SU-DHL-6 (cell line): ENCODE data around the gene ST6GALNAC4.

ENCODE experiments used
- EZH2phosphoT487 ChIP-seq: fragments of 200-600 bp; sonication (generic), shearing (Covaris generic); conservative IDR thresholded peaks from 2 replicates; pipeline ENCODE4 v1.6.1; 2018; ENCODE audit warnings: mild to moderate bottlenecking, antibody characterized with exemption, low read length, moderate library complexity, mixed read lengths
- TF ChIP-seq, protein P1 (sequence below): fragments of 200-600 bp; sonication (generic); IDR thresholded peaks from one replicate; pipeline ENCODE4 v1.5.1; 2017; ENCODE audit warnings: antibody characterized with exemption, mild to moderate bottlenecking, low read length, moderate library complexity; ENCODE audit not compliant: insufficient read depth, poor library complexity, severe bottlenecking

DNA sequence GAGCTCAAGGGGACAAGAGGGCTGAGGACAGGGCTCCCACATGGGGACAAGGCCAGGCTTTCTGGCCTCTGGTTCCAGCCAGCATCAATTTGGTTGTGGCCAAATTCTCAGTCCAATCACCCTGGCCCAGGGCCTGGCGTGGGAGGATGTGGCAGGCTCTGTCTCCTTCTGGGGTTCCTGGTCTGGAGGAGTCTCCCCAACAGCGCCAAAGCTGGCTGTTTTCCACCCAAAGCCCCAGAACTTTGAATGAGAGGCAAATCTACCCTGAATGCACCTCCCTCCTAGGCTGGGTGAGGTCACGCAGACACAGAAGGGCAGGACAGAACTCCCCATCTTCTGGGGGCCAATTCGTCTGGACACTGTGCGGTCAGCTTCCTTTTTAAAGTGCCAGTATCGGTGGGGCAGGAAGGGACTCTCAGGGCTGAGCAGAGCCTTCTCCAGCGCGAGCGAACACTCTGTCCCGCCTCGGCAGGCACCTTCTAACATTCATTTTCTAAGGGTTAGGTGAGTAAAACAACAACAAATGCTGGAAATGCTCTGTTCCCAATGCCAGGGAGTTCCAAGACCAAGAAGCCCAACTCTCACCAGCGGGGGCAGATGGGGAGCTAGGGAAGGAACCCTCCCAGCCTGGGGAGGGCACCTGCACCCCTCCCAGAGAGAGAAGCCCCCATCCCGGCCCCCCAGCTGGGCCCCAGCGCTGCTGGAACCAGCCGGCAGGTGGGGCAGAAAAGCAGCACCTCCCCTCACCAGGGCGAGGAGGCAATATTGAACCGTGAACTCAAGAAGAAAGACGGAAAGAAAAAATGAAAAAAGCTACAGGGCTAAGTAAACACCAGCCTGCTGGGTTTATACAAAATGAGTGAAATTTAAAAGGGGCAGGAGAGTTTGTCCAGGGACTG is 24.5 kb upstream of the ST6GALNAC4 start:
- TF ChIP-seq, protein P1, sequence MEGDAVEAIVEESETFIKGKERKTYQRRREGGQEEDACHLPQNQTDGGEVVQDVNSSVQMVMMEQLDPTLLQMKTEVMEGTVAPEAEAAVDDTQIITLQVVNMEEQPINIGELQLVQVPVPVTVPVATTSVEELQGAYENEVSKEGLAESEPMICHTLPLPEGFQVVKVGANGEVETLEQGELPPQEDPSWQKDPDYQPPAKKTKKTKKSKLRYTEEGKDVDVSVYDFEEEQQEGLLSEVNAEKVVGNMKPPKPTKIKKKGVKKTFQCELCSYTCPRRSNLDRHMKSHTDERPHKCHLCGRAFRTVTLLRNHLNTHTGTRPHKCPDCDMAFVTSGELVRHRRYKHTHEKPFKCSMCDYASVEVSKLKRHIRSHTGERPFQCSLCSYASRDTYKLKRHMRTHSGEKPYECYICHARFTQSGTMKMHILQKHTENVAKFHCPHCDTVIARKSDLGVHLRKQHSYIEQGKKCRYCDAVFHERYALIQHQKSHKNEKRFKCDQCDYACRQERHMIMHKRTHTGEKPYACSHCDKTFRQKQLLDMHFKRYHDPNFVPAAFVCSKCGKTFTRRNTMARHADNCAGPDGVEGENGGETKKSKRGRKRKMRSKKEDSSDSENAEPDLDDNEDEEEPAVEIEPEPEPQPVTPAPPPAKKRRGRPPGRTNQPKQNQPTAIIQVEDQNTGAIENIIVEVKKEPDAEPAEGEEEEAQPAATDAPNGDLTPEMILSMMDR = no peak
- TF ChIP-seq EZH2phosphoT487 = no peak
